KG1 (cell line): ENCODE data around the gene DEGS1.

ENCODE experiments used
- DNase-seq: peaks from one replicate; lab custom pipeline; 2025; lab: John Stamatoyannopoulos, UW

DEGS1 gene

DNA sequence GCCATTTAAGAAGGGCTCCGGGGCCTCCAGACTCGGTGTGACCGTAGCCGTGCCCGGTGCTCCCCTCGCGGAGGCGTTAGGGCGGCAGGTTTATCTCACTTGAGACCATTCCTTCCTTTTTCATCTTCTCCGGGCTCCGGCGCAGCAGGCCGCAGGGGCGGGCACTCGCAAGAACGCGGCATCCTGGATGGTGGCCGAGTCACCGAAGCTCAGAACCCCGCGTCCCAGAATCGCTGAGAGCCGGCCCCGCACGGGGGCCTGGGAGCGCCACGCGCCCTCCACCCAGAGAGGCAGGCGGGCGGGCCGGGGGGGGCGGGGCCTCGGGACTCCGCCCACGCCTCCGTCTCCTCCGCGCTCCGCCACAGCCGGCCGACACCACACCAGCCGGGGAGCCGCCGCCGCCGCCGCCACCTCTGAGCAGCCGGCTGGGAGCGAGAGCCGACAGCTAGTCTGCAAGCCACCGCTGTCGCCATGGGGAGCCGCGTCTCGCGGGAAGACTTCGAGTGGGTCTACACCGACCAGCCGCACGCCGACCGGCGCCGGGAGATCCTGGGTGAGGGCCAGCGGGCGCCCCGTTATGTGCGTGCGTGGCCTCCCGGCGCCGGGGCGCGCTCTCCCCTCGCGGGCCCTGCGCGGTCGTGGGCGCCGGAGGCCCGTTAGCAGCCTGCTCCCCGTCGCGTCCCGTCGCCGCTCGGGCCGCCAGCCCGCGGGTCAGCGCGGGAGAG lies at the start of gene DEGS1:
DEGS1 (plus strand) TSS at position 375 of the 725 bp plus-strand sequence; CDS start at position 472, 97 bp downstream.
- DNase-seq = peak; percentile 68

- DNase-seq = no peak
Measured at GRCh38 chr1:224133741-224134299, 49.2 kb upstream of the DEGS1 start.

GRCh38 chr1:224137518-224137917 lies 45.5 kb upstream of the DEGS1 start:
- DNase-seq = no peak

GRCh38 chr1:224138198-224138597 lies 44.8 kb upstream of the DEGS1 start:
- DNase-seq = no peak

- no peak for DNase-seq
Measured at GRCh38 chr1:224141693-224142092, 41.3 kb upstream of the DEGS1 start.

- DNase-seq = no peak
Measured at GRCh38 chr1:224149709-224150108, 33.3 kb upstream of the DEGS1 start.

GRCh38 chr1:224151117-224151516 lies 31.9 kb upstream of the DEGS1 start:
- no peak for DNase-seq

DNA sequence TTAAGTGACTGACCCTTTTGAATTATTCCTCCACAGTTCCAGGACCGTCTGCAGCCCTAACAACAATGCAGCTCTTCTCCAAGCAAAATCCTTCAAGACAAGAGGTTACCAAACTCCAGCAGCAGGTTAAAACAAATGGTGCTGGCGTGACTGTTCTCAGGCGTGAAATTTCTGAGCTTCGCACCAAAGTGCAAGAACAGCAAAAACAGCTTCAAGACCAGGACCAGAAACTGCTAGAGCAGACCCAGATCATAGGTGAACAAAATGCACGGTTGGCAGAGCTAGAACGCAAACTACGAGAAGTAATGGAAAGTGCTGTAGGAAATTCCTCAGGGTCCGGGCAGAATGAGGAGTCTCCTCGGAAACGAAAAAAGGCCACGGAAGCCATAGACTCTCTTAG lies 25.7 kb upstream of the DEGS1 start:
- no peak for DNase-seq

DNA sequence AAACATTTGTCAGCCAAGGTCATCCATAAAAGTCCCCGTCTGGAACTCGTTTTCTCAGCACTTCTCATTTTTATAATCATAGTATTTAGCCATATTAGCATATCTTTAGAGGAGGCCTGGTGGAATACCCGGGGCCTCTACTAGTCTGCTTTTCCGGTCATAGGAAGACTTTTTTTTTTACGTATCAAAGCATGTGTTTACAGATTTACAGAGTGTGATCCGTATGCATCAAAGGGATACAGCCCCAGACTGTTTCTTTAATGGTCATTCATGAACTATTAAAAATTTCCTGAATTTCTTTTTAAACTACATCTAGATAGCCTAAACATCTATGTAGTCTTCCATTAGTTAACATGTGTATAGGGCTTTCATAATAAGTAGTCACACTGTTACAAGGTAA lies 23.5 kb upstream of the DEGS1 start:
- DNase-seq = no peak

GRCh38 chr1:224160171-224160682 lies 22.8 kb upstream of the DEGS1 start:
- DNase-seq = no peak

DNA sequence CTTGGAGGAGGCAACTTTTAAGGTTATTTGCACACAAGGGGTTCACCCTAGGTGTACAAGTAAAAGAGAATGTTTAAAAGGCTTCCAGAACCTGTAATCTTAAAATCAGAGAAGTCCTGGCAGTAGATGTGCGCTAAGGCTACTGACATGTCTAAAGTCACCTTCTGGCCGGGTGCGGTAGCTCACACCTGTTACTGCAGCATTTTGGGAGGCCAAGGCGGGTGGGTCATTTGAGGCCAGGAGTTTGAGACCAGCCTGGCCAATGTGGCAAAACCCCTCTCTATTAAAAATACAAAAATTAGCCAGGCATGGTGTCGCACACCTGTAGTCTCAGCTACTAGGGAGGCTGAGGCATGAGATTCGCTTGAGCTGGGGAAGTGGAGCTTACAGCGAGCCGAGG lies 20.3 kb upstream of the DEGS1 start:
- DNase-seq = no peak

DNA sequence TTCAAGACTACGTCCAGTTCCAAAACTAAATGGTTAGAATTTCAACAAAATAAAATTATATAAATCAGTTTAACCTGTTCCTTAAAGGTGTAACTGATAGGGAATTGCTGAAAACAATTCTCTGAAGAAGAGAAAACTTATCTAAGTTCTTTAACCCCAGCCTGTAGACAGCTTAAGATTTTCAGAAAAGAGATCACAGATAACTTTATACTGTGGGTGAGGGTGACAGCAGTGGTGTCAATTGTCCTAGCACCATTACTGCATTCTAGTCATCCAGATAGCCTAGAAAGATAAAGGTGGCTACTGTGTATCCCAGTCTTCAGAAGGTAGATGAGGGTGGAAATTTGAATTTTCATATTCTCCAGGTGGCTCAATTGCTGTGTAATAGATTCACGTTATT lies 19.7 kb upstream of the DEGS1 start:
- DNase-seq = no peak

DNA sequence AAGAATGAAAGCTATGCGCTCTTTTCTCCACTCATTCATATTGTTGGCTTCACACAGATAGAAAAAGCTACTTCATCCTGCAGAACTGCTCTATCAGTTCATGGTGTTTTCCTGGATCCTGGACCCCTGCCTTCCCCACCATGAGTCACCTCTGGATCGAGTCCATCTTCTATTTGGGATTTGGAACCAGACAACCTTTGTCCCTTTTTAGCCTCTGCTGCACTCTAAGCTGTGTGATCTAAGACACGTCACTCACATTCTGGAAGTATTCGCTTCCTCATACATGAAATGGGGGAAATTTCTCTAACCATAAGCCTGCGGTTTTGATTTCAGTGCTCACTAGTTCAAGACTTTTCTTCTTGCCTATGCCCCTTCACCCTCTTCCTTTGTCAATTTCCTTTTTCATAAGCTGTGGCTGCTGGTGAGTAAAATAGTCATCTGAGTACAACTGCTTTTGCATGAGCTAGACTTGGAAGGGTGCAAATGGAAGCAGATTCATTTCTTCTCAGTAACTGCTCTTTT lies 14.1 kb upstream of the DEGS1 start:
- DNase-seq = peak; percentile 81

DNA sequence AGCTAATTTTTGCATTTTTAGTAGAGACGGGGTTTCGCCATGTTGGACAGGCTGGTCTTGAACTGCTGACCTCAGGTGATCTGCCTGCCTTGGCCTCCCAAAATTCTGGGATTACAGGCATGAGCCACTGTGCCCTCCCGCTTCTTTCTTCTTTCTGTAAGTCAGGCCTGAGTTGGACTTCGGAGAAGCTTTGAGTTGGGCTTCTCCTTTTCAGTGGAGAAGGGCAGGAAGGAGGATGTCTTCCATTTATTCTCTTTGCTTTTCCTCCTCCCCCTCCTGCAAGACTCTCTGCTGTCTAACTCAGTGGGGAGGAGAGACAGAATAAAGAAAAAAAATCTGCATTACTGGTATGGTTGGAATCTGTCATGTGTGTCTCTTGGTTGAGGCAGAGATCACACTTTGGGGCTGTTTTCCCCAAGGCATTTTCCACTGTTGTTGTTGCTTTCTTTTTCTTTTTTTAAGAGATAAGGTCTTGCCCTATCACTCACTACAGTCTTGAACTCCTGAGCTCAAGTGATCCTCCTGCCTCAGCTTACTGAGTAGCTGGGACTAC lies 13.2 kb upstream of the DEGS1 start:
- DNase-seq = no peak

GRCh38 chr1:224170343-224170742 lies 12.7 kb upstream of the DEGS1 start:
- no peak for DNase-seq

DNA sequence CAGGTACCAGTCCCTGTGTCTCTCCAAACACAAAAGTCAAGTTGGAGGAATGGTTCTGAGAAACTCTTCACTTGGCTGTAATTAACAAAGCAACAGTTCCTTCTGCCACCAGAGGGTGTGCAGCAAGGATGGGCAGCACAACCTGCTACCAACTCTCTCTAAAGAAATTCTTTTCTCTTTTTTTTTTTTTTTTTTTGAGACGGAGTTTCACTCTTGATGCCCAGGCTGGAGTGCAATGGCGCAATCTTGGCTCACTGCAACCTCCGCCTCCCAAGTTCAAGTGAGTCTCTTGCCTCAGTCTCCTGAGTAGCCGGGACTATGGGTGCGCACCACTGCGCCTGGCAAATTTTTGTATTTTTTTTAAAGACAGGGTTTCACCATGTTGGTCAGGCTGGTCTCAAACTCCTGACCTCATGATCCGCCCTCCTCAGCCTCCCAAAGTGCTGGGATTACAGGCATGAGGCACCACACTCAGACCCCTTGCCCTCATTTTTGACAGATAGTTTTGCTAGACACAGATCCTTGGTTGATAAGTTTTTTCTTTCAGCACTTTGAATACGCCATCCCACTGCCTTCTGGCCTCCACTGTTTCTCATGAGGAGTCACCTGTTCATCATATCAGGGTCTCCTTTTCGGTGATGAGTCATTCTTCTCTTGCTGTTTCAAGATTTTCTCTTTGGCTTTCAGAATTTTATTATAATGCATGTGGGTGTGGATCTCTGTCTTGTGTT lies 12.1 kb upstream of the DEGS1 start:
- DNase-seq = peak; percentile 20

GRCh38 chr1:224172229-224172628 lies 10.8 kb upstream of the DEGS1 start:
- no peak for DNase-seq

GRCh38 chr1:224173523-224173922 lies 9.5 kb upstream of the DEGS1 start:
- no peak for DNase-seq

DNA sequence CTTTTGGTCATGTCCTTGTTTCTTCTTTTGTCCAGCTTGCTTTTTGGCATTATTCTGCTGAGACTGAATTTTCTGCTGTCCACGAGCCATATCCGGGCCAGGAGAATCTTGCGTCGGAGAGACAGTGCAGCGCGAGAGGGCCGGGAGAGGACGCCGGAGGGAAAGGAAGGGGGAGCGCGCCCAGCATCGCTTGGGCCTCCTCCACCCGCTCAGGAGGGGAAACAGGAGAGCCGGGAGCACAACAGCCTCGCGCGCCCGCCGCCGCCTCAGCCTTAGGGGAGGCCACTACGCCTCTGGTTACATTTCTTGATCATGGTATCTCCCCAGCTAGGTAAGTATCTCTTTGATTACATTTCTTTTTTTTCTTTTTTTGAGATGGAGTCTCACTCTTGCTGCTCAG lies 7.4 kb upstream of the DEGS1 start:
- no peak for DNase-seq

DNA sequence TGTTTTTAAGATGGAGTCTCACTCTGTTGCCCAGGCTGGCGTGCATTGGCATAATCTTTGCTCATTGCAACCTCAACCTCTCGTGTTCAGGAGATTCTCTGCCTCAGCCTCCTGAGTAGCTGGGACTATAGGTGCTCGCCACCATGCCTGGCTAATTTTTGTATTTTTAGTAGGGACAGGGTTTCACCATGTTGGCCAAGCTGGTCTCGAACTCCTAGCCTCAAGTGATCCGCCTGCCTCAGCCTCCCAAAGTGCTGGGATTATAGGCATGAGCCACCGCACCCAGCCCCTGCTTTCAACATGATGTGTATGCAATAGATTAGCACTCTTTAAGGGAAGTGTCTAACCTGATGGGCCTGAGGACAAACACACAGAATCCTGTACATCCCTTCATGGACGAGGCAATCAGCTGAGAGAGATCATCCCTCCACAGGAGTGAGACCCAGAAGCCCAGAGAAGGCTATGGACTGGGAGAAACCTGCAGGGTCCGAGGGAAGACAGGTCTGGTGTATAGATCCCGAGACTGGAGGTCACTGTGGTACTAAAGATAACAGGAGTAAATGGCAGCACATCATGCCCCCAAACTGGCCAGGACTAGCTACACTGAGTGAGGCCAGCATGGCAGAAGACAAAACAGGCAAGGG lies 5.6 kb upstream of the DEGS1 start:
- DNase-seq = no peak

DNA sequence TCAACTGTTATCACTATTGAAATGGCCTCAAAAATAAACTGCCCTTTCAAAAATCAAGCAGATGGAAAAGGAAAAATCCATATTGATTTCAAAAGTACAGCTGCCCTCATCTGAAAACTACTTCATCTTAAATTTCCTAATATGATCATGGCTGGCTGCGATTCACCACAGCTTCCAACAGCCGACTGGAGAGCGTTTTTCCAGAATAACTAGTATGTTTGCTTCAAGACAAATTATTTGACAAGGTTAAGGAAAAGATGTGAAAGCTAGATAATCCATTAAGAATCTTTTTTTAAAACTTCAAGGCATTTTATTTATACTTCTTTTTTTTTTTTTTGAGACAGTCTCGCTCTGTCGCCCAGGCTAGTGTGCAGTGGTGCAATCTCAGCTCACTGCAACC lies 4.1 kb upstream of the DEGS1 start:
- DNase-seq = no peak
